Subcutaneous adipose tissue (tissue), 4 donors: Measurements from ENCODE around the gene ARSD. TPM values are rescaled to one million over a fixed set of nuclear protein-coding genes. Genes with fewer than 3 reads are reported as not detected.

Experiments used
- total RNA-seq, 4 donors: library from RNA; depleted of rRNA; stranded (reverse); fragments of >200 nt; gene quantifications; one replicate each; pipeline ENCODE4 v1.1.0, GENCODE V29; 2016
- TF ChIP-seq, protein P1 (sequence below): fragments of 450-650 bp; IDR thresholded peaks from one replicate; pipeline ENCODE4 v1.5.1; 2016; ENCODE audit warnings: low read depth, mild to moderate bottlenecking, control low read depth, antibody characterized with exemption, moderate library complexity

ARSD gene
- total RNA-seq, 4 donors from 2014 or later: 27.1 to 35.2 (median 34.5) TPM

DNA sequence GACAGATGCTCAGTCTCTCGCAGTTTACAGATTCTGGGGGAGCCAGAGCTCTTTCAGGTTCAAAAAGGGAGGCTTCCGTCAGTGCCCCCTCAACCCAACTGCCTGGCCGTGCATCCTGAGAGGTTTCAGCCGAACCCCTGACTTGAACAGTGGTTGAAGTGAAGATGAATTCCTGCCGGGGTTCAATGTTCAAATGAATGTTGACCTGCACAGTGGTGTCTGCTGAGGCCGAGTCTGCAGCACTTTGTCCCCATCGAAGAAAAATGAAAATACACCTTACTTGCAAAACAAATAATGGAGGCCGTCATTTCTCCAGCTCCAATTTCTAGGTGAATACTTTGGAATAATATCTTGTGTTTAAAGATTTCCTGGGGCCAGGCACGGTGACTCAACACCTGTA, 66.7 kb downstream of the ARSD start:
- TF ChIP-seq, protein P1, sequence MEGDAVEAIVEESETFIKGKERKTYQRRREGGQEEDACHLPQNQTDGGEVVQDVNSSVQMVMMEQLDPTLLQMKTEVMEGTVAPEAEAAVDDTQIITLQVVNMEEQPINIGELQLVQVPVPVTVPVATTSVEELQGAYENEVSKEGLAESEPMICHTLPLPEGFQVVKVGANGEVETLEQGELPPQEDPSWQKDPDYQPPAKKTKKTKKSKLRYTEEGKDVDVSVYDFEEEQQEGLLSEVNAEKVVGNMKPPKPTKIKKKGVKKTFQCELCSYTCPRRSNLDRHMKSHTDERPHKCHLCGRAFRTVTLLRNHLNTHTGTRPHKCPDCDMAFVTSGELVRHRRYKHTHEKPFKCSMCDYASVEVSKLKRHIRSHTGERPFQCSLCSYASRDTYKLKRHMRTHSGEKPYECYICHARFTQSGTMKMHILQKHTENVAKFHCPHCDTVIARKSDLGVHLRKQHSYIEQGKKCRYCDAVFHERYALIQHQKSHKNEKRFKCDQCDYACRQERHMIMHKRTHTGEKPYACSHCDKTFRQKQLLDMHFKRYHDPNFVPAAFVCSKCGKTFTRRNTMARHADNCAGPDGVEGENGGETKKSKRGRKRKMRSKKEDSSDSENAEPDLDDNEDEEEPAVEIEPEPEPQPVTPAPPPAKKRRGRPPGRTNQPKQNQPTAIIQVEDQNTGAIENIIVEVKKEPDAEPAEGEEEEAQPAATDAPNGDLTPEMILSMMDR: no peak

DNA sequence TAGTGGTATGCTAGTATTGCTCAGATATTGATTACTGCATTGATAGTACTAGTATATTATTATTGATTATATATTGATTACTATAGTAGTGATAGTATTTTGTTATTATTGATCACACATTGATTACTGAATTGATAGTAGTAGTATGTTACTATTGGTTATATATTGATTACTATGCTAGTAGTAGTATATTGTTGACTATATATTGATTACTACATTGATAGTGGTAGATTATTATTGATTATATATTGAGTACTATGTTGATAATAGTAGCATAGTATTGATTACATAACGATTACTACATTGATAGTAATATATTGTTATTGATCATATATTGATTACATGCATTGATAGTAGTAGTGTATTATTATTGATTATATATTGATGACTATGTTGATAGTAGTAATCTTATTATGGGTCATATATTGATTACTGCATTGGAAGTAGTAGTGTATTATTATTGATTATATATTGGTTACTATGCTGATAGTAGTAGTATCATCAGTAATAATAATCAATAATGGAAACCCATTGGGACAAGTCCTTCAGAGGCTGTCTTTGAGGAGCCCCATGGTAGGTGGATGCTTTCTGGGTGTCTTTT, 69.8 kb downstream of the ARSD start:
- TF ChIP-seq, protein P1: no peak

GRCh38 chrX:2857566-2857965, 71.6 kb downstream of the ARSD start:
- TF ChIP-seq, protein P1: no peak

- TF ChIP-seq, protein P1: no peak
Measured at GRCh38 chrX:2855761-2856160, 73.4 kb downstream of the ARSD start.

GRCh38 chrX:2854918-2855317, 74.2 kb downstream of the ARSD start:
- TF ChIP-seq, protein P1: no peak

Other genes with a start within 250 kb of the ARSD start
- gene CD99, start 238.0 kb downstream of the ARSD start, total RNA-seq: 100 to 1,000 TPM; 248 to 635 (median 378) TPM
- 10 to 100 TPM in 3 of 4 donors, 1 to 10 TPM in 1; 7.8 to 22.7 (median 14.2) TPM for gene XG, start 177.3 kb downstream of the ARSD start, total RNA-seq
- gene GYG2, start 100.4 kb downstream of the ARSD start, total RNA-seq: 100 to 1,000 TPM; 122 to 289 (median 183) TPM
- not detected for gene ARSH, start 77.2 kb upstream of the ARSD start, total RNA-seq
- not detected for gene ARSF, start 112.1 kb upstream of the ARSD start, total RNA-seq